GM21381 (cell line): ENCODE measurements around the gene NUDT6.
"Not testable (repeated sequence)": the region's sequence is repeated elsewhere in the genome, so short reads cannot be mapped to it uniquely, and the experiment has no call there.

Source experiments
- ATAC-seq: cut with Tn5 transposase; IDR thresholded peaks from one replicate; pipeline ENCODE4 v1.9.1; 2021; ENCODE audit warnings: mild to moderate bottlenecking, moderate library complexity; ENCODE audit not compliant: unreplicated experiment

The NUDT6 gene

DNA sequence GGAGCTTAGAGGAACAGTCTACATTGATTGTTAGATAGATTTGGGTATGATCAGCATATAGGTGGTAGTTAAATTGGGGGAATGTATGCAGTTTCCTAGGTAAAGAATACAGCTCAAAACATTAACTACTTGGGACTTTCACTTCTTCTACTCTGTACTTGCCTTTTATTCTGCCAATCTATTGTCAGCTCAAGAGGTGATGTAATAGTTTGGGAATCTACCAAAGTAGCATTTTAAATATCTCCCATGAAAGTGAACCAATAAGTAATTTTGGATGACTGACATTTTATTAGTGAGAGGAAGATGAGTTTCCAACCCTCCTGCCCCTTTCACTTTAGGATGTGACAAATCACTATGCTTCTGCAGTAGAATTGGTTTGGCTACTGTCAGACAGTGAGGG, 43.4 kb downstream of the NUDT6 start:
- ATAC-seq = no peak

DNA sequence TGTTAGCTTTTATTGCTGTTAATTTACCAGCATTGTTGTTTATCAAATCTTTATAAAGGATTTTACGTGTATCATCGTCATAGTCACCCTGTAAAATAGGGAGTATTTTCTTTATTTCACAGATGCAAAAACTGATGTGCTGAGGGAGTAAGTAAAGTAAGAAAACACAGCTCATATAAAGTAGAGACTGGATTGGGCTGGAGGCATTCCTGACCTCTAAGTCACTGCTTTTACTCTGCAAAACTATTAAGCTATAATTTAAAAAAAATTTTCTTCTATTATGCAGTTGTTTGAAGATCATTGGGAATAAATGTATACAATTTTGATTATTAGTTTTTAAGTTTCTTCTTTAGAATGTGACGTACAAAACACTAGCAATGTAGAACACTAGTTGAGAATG, 45.9 kb downstream of the NUDT6 start:
- ATAC-seq = no peak

DNA sequence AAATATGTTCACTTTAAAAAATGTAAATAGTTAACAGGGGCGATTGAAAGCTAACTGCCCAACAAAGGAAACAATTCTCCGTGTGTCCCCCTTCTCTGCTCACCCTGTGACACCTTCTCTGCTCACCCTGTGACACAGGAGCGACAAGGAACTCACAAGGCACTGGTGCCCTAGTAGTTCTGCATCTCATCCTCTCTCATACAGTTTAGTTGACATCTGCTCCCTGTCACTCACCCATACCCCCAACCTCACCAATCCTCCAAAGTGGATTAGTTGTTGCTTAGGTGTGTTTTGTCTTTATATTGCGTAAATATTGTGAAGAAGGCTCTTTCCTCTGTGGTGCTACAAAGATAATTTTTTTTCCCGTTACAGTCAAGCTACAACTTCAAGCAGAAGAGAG, 46.4 kb downstream of the NUDT6 start:
- no peak for ATAC-seq

DNA sequence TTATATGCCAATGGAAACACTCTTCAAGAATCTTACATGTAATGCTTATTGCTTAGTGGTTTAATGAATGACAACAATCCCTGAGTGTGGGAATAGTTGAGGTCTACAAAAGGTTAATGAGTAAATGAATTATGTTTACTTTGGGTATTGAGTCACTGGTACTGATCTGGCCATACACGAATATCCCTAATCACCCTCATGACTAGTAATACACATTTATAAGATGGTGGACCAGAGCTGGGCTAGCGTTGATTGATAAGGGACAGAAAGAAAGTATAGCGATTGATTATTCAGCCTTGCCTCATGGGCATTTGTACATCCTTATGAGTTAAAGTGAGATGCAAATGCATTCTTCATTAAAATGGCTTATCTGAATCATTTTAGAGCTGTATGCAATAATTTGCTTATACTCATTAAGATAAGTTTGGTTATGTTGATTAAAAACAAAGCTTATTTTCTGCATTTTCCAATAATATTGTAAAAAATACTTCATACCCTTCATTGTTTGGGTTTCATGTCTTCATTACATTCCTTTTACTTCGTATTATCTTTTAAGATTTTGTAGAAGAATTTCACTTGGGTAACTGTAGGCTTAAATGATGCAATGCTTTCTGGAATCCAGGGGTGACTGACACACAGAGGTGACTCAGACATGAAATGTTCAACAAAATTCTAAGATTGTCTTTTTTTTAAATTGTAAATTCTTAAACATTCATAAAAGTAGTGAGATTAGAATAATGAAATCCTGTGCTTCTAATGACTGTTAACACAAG, 48.4 kb downstream of the NUDT6 start:
- ATAC-seq = no peak

DNA sequence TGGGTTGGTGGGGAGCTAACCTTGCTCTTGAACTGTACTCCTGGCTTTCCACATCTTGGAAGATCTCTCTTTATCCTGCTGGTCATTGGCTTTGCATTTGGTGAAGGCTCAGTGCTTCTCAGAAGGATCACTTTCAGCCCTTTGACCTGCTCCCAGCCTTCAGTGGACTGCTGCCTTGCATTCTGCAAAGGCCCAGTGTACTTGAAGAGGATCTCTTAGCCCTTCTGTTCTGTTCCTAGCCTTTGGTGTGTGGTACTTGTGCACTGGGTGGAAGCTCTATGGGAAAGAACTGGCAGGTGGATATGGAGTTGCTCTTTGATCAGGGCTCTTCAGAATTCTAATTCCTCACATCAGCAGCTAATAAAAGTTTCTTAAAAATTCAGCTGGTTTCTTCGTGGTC, 49.3 kb downstream of the NUDT6 start:
- no peak for ATAC-seq

DNA sequence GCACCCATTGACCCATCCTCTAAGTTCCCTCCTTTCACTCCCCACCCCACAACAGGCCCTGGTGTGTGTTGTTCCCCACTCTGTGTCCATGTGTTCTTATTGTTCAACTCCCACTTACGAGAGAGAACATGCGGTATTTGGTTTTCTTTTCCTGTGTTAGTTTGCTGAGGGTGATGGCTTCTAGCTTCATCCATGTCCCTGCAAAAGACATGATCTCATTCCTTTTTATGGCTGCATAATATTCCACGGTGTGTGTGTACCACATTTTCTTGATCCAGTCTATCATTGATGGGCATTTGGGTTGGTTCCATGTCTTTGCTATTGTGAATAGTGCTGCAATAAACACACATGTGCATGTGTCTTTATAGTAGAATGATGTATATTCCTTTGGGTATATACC, 54.2 kb downstream of the NUDT6 start:
- ATAC-seq = not testable (repeated sequence)

DNA sequence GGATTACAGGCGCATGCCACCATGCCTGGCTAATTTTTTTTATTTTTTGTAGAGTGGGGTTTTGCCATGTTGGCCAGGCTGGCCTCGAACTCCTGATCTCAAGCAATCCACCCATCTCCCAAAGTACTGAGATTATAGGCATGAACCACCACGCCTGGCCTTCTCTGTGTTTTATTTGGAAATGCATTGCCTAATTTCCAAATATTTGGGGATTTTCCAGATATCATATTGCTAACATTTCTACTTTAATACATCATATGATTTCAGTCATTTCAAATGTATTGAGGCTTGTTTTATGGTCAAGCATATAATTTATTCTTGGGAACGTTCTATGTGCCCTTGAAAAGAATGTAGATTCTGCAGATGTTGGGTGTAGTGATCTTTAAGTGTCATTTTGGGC, 57.0 kb downstream of the NUDT6 start:
- no peak for ATAC-seq

DNA sequence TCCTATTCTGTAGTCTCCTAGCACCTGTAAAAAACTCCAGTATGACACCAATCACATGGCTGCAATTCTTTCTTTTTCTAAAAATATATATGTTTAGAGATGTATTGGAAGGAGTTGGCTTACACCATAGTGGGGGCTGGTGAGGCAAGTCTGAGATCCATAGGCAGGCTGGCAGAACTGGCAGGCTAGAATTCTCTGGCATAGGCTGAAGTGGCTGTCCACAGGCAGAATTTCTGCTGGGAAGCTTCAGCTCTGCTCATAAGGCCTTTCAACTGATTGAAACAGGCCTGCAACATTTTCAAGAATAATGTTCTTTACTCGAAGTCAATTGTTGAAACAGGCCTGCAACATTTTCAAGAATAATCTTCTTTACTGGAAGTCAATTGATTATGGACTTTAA, 58.8 kb downstream of the NUDT6 start:
- ATAC-seq = no peak

DNA sequence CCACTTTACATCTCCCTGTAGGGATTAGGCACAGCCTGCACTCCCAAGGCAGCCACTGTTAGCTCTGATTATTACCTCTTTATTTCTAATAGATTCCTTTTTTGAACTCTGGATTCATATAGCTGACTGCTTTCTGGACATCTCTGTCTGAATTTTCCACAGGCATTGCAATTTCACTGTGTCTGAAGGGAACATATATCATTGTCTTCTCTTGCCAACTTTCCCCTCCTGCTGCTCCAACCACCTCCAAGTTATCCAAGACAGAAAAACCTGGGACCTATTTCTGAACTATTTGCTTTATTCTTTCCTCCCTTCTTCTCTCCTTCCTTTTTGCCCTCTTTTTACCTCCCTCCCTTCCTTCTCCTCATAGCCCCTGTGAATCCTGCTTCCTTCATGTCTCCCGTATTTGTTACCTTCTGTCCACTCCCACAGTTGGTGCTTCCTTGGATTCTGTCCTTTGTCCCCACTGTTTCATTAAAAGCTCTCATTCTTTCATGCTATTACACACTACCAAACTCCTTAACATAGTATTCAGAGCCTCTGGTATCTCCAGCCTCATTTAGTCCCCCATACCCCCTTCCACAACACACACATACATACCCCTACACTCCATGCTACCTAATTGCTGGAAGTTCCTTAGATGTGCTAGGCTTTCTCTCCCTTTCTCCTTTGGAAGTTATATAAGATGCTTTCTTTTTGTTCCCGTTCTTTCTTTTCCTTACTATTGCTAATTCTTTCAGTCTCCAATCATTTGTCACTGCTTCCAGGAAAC, 61.0 kb downstream of the NUDT6 start:
- ATAC-seq = no peak

DNA sequence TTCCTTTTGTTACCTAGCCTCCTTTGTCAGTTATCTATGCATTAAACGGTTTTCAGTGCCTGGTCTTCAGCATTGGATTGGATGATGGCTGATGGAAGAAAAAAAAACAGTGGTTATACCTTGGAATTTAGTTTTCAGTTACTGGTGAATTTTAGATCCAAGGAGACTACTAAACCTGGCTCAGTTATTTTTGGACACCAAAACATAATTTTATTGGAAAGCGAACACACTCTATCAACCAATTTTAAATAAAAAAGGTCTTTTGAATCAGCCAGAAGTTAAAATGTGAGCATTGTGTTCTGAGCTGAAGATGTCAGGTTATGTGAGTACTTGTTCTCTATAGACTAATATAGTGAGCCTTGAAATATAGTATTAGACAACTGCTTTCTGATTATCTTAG, 63.7 kb downstream of the NUDT6 start:
- no peak for ATAC-seq

DNA sequence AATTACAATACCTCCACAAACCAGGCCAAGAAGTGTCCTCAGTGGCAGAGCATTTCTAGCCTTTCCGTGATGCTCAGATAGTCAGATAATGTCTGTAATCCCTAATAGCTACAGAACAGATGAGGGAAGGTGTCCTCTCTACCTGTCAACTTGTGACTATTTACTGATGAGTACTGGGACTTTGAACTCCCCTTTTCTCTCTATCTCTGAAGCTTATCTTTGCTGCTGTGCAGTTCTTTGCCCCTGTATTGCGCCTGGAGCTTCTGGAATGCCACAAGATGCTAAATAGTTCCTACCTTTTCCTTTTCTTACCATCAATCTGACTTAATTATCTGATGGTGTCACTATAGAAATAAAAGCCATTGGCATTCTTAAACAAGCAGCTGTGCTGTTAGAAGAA, 65.2 kb downstream of the NUDT6 start:
- no peak for ATAC-seq

DNA sequence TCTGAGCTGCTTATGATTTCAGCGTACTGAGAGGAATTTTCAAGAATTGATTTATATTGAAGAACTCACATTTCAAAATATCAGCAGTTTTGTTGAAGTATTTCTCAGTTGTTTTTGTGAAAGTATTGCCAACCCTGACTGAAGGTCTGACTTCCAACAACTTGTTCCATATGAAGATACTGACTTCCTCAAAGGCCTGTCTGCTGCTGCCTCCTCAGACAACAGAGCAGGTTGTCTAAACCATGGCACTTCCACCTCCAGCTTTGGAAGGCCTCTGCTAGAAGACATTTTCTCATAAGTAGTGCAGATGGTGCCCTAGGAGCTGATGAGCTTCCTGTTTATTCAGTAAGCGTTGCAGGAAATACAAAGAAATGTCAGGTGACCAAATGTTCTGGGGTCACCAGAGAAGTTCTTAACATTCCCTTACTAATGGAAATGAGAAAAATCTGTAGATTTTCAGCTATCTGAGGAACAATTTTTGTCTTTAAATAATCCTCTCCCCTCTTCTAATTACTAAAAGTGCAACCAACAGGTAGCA, 67.0 kb downstream of the NUDT6 start:
- no peak for ATAC-seq

DNA sequence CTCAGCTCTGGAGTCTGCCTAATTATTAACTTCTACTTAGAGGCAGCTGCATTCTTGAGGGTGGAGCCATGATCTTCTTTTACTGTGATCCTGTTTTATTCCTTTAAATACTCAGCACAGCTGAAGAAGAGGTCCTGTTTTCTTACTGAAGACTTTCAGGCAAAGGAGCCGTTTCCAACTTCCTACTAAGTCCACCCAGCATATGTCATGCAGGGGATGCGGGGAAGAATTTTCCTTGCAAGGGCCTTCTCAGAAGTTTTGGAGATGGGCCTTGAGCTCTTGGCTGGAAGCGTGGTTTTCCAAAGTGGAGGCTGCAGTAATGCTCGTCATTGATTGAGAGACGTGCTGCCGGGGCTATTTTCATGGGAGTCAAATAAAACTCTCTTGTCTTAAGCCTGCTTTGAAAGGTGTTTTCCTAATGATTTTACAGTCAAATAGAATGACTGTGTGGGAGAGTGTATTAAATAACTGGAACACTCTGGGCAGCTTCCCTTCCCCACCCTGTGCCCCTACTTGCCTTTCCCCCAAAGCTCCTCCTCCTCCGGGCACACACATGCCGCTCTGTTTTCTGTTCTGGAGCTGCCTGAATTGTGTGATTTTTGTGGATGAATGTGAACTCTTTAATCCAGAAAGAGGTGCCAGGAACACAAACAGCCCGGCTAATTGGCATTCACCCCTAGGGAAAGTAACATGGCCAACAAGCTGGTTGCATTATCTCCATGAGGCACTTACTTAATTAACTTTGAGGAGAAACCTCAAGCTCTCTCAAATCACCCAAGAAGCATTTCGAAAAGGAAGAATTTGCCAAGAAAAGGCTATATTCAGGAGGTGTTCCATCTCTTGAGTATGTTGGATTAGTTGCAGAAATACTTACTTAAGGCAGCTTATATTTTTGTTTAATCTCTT, 67.7 kb downstream of the NUDT6 start:
- no peak for ATAC-seq

DNA sequence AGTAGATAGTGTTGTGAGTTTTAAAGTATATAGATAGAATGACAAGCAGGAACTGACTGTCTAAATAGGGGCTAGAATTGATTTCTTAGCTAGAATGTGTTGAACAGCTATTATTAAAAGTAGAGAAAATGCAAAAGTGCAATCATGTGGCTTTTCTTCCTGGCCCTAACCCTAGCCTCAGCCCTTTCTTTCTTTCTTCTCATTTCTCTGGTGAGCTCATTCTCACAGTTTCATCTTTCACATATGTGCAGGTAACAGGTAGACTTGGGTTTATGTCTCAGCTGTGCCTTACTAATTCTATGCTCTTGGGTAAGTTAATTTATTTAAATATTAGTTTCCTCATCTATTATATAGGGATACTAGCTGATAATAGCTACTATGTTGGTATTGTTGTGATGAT, 70.8 kb downstream of the NUDT6 start:
- no peak for ATAC-seq

DNA sequence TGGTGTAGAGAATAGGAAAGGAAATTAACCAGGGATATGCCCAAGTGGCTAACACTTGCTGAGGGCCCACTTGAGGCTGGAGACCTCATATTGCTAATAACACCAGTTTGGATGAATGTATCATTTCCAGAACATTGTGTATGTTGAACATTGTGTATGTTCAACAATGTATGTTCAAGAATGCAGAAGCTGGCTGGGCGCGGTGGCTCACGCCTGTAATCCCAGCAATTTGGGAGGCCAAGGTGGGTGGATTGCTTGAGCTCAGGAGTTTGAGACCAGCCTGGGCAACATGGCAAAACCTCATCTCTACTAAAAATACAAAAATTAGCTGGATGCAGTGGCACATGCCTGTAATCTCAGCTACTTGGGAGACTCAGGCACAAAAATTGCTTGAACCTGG, 72.6 kb downstream of the NUDT6 start:
- ATAC-seq = not testable (repeated sequence)

DNA sequence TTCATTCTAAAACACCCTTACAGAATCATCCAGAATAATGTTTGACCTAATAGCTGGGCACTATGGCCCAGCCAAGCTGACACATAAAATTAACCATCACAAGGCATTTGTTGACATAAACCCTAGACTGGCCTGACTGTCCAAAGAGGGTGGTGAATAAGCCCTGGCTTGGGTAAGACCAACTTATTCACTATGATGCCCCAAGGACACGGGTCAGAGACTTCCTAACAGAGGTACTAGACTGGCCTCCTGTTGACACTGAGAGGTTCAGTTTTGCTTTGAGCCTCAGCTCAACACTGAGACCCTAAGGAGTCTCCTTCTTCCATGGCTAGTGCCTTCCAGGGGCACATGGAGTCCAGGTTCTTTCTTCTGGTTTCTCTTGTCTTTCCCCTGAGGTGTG, 74.5 kb downstream of the NUDT6 start:
- ATAC-seq = no peak

DNA sequence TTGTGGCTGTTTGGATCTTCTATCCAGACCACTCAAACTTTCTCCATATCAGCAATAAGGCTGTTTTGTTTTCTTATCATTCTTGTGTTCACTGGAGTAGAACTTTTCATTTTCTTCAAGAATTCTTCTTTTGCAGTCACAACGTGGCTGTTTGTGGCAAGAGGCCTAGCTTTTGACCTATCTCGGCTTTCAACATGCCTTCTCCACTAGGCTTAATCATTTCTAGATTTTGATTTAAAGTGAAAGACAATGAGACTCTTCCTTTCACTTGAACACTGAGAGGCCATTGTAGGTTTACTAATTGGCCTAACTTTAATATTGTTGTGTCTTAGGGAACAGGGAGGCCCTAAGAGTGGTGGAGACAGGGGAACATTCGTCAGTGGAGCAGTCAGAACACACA, 76.6 kb downstream of the NUDT6 start:
- peak; percentile 66 for ATAC-seq

DNA sequence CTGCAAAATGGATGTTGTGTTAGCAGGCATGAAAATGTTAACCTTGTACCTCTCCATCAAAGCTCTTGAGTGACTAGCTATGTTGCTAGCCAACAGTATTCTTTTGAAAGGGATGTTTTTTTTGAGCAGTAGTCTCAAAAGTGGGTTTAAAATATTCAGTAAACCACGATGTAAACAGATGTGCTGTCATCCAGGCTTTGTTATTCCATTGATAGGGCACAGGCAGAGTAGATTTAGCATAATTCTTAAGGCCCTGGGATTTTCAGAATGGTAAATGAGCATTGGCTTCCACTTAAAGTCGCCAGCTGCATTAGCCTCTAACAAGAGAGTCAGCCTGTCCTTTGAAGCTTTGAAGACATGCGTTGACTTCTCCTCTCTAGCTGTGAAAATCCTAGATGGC, 77.3 kb downstream of the NUDT6 start:
- no peak for ATAC-seq

DNA sequence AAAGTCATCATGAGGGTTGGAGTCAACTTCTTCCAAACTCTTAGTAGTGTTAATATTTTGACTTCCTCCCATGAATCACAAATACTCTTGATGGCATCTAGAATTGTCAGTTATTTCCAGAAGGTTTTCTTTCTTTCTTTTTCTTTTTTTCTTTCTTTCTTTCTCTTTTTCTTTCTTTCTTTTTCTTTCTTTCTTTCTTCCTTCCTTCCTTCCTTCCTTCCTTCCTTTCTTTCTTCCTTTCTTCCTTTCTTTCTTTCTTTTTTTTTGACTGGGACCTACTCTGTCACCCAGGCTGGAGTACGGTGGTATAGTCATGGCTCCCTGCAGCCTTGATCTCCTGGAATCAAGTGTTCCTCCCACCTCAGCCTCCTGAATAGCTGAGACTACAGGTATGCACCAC, 78.0 kb downstream of the NUDT6 start:
- ATAC-seq = not testable (repeated sequence)

DNA sequence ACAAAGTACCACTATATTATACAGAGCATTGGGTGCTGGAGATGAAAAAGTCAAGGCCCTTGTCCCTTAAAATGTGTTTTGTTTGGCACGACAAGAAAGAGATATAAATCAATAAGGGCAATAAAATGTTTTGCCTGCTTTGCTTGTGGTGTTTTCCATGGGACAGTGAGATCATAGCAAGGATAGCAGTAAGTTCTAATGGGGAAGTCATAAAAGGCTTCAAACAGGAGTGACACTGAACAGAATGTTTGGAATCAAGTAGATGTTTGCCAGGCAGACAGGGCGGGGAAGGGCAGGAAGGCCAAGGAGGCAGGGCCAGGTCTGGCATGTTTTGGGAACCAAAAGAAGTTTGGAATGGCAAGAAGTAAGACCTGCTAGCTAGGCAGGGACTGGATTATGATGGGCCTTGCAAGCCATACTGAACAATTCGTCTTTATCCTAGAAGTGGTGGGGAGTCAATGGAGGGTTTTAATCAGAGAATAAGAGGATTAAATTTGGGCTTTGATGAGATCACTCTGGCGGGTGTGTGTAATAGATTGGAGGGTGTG, 79.3 kb downstream of the NUDT6 start:
- no peak for ATAC-seq
